MG63 (cell line): ENCODE results near the gene ITPR2. TPM values are rescaled to one million over a fixed set of nuclear protein-coding genes. Genes with fewer than 3 reads are reported as not detected.

Source experiments
- DNase-seq: peaks from one replicate; pipeline ENCODE4 v3.0.0-alpha.2; 2020
- H3K27me3 ChIP-seq: fragments of 250-450 bp; sonication (Bioruptor Pico); 2 replicates; pipeline ENCODE4 v1.5.1; 2020; ENCODE audit warnings: mild to moderate bottlenecking, moderate library complexity
- H3K36me3 ChIP-seq: fragments of 250-450 bp; sonication (Bioruptor Pico); 2 replicates; pipeline ENCODE4 v1.5.1; 2020; ENCODE audit warnings: mild to moderate bottlenecking, moderate library complexity
- H3K4me3 ChIP-seq: fragments of 250-450 bp; sonication (Bioruptor Pico); 2 replicates; pipeline ENCODE4 v1.5.1; 2020; ENCODE audit warnings: mild to moderate bottlenecking, moderate library complexity
- H3K9me3 ChIP-seq: fragments of 250-450 bp; sonication (Bioruptor Pico); 2 replicates; pipeline ENCODE4 v1.5.1; 2020; ENCODE audit warnings: mild to moderate bottlenecking, moderate library complexity
- total RNA-seq: library from RNA; depleted of rRNA; stranded (reverse); fragments of >200 nt; shearing (Covaris generic); gene quantifications from 2 replicates; pipeline ENCODE4 v1.2.3, GENCODE V29; 2014; ENCODE audit warnings: low replicate concordance; rRNA removed

ITPR2 gene
- total RNA-seq, 1 experiment from 2014 or later = 4.6 TPM

DNA sequence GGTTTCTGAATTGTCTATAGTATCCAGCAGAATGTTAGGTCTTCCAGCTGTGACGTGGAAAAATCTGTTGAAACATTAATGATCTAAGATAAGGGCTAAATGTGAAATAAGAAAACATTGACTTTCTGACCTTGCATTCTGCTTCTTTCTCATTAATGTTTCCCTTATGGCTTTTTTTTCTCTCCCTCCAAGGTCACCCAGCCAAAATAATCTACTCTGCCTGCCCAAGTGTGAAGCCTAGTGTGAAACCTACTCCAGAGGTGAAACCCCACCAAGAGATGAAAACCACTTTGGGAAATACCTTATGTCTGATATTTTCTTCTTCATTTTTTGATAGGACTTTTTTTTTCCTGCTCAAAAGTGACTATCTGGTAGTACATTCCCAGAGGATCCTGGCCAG, 529.6 kb downstream of the ITPR2 start:
- no peak overlapping the region for H3K4me3 ChIP-seq
- H3K9me3 ChIP-seq = no peaks in the 10 kb centered on the region
- no peaks in the 10 kb centered on the region for H3K36me3 ChIP-seq
- no peak for DNase-seq
- H3K27me3 ChIP-seq = peaks cover 2% of the 10 kb centered on the region; the same call in 1 of the 2 replicates

DNA sequence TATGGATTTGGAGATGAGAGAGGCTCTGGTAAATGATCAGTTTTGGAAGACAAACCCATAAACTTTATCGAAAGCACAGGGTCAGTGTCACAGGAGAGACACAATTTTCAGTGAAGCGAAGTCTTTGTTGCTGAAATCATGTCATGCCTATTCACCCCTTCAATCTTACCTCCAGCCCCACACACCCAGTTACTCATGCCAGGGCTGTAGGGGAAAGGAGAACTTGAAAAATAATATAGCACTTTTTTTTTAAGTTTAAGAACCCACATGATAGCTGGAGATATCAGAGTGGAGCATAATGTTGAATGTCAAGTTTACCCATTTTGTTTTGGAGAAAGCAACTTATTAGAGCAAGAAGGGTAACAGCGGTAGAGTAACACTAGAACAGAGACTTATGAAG, 530.2 kb downstream of the ITPR2 start:
- Histone ChIP-seq H3K27me3 (peaks cover 2% of the 10 kb centered on the region; the same call in 1 of the 2 replicates), H3K9me3 (no peaks in the 10 kb centered on the region), H3K4me3 (no peak overlapping the region), H3K36me3 (no peaks in the 10 kb centered on the region)
- DNase-seq = no peak

DNA sequence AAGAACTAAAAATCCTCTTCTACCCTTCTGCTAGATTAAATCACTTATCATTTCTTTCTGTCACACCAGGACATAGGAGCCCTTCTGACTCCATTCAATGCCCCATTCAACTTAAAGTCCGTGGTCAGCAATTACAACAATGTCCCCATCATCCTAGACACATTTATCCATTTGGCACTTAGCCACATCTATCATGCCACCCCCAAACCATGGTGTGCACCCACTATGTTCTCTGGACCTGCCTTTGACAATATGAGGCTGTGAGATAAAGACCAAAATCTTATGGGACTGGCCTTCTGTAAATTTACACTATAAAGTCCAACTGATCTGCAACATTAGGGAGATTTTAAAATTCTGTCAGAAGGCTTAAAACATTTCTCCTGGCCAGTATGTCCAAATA, 533.2 kb downstream of the ITPR2 start:
- Histone ChIP-seq H3K4me3 (no peak overlapping the region), H3K9me3 (no peaks in the 10 kb centered on the region), H3K36me3 (no peaks in the 10 kb centered on the region), H3K27me3 (peaks cover 2% of the 10 kb centered on the region; the same call in 1 of the 2 replicates)
- DNase-seq = no peak

DNA sequence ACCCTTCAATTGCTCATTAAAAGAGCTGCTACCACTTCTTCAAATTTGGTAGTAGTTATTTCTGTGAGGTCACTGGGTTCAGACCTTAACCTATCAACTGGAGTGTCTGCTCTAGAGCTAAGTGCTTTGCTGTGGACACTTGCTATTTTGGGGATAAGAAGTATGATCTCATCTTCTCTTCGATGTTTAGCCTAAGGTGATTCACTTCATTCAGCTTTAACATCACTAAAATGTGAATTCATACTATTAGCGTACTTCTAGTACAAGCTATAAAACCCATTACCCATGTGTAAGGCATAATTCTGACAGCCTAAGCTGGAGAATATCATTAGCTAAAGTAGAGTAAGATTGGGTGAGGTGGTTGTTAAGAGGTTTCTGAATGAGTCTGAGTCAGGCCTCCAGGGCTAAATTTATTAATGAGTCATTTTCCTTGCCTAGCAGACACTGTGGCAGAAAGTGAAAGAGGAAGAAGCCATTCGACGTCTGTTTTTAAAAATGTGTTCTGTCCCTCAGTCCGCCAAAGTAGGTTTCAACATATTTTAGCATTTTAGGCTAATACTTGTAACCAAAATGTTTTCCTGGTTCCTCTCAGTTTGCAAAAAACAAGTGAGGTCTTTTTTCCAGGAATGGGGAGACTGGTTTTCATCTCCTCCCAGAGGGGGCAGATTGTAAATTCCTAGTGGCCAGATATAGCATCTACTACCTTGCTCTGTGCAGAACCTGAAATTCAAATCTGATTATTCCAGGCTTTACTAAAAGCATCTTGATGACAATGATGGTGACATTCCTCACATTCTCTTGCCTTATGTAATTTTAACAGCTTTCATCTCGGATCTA, 534.0 kb downstream of the ITPR2 start:
- no peaks in the 10 kb centered on the region for H3K9me3 ChIP-seq
- no peaks in the 10 kb centered on the region; the same call in 1 of the 2 replicates for H3K27me3 ChIP-seq
- peak; percentile 20 for DNase-seq
- H3K4me3 ChIP-seq = peak overlapping the region; percentile 34
- no peaks in the 10 kb centered on the region for H3K36me3 ChIP-seq

DNA sequence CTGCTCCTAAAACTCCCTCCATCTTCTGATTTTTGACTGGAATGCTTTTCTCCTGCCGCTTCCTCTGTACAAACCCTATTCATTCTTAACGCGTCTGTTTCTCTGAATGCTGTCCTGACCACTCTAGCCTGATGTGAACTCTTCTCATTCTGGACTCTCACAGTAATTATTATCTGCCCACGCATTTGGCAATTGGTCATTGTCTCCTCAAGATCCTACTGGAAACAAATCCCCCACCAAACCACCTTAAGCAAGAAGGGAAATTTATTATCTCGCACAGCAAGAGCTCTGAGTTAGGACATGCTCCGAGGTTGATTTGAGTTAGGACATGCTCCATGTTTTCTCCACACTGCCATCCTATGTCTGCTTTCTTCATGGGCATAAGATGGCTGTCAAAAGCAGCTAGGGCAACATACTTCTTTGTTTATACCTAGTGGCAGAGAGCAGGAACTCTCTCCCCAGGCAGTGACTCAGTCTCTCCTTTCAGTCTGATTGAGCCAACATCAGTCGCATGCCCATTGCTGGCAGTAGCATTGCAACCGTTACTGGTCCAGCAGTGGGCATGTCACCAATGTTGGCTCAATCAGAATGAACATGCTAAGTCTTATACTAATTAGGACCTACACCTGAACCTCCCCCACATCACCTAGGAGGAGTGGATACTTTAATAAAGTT, 535.5 kb downstream of the ITPR2 start:
- no peak overlapping the region for H3K4me3 ChIP-seq
- H3K36me3 ChIP-seq = no peaks in the 10 kb centered on the region
- no peaks in the 10 kb centered on the region for H3K9me3 ChIP-seq
- no peak for DNase-seq
- no peaks in the 10 kb centered on the region for H3K27me3 ChIP-seq

DNA sequence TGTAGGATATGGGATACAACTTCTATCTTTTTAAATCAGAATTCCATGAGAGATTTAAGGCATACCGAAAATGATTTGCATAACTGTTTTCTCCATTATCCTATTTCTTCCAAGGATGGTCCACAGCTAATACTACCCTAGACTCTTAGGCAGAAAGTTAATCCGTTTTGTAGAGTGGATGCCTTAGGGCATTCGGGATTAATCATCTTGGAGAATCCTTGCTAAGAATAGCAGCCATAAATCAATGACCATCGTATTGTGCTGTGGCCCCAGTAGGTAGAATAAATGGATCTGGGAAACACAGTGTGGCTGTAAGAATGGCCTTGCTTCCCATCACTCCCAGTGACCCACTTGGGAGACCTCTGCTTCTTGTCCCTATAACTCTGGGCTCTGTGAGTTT, 538.0 kb downstream of the ITPR2 start:
- Histone ChIP-seq H3K27me3 (no peaks in the 10 kb centered on the region), H3K4me3 (no peak overlapping the region), H3K9me3 (no peaks in the 10 kb centered on the region), H3K36me3 (no peaks in the 10 kb centered on the region)
- no peak for DNase-seq

DNA sequence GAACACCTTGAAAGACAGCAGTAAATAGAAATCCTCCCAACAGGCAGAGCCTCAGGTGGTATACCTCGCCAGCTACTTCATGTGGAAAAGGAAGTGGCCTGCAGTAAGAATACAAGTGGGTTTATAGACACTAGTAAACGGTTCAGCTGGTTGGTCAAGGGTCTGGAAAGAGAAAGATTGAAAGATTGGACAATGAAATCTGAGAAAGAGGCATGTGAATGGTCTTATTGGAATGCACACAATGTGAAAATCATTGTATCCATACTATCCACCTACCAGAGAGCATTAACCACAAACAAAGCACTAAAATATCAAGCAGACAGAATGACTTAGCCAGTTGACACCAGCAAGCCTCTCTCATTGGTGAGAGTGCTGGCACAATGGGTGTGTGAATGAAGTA, 539.4 kb downstream of the ITPR2 start:
- no peak for DNase-seq
- no peaks in the 10 kb centered on the region for H3K36me3 ChIP-seq

DNA sequence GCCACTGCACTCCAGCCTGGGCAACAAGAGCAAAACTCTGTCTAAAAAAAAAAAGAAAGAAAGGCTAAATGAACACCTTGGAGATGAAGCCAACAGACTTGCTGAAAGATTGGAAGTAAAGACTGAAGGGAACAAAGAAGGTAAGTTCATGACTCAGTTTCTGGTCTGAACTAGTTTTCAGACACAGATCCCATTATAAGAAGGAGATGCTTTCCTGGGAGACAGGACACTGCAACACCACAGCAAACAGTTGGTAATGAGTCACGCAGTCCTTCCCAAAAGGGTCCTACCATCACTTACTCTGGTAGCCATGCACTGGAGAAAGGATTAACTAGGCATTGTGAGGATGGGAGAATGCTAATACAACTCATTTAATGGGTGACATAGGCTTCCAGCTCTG, 540.4 kb downstream of the ITPR2 start:
- Histone ChIP-seq H3K36me3 (no peaks in the 10 kb centered on the region), H3K4me3 (no peak overlapping the region), H3K9me3 (no peaks in the 10 kb centered on the region), H3K27me3 (no peaks in the 10 kb centered on the region)
- no peak for DNase-seq

More for the DNA sequence above, 539.4 kb downstream of the ITPR2 start:
- Histone ChIP-seq H3K27me3 (no peaks in the 10 kb centered on the region), H3K9me3 (no peaks in the 10 kb centered on the region), H3K4me3 (no peak overlapping the region)

DNA sequence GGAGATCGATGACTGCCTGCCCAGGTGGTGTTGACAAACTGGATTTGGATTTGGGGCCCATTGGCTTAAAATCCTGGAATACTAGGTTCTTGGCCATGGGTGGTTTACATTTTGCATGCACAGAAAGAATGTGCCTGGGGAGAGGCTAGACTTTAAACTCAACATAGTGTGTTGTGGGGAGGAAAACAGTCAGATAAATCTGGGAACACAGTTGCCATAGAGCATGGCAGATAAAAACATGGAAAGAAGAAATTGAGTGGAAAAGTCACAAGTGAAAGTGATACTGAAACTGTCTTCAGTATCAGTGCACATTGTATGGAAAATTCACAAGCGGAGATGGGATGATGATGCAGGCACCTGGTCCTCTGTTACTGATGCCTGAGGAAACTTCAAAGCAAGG, 542.4 kb downstream of the ITPR2 start:
- no peak for DNase-seq

DNA sequence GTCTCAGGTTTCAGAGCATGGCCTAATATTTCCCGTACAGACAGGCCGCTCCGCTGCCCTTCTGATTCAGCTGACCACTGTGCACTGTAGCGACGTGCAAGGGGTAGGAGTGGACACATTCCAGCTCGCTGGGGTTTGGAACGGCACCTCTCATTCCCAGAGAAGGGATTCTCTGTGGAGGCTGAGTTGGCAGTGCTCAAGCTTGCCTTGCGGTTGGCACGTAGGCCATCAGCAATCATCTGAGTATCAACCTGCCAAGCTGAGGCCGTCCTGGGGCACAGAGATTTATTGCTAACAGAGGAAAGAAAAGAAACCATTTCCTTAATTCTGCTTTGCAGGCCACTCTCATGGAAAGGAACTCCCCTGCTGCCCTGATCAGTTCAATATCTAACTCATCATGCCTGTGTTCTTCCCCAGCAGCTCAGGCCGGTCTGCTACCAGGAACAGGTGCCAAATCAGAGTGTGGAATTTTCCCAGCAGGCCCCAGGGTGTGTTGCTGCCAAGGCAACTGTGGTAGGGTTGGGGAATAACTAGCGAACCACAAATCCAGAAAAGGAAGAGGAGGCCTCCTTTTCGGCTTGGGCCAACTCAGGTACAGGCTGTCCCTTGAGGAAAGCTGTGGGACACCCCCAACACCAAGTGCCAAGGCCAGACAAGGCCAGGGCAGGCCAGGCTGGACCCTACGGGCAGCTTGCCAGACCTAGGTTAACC, 545.2 kb downstream of the ITPR2 start:
- DNase-seq = peak; percentile 90
- no peak overlapping the region for H3K4me3 ChIP-seq
- H3K27me3 ChIP-seq = no peaks in the 10 kb centered on the region
- no peaks in the 10 kb centered on the region; the same call in 1 of the 2 replicates for H3K9me3 ChIP-seq
- H3K36me3 ChIP-seq = no peaks in the 10 kb centered on the region

More for the DNA sequence above, 542.4 kb downstream of the ITPR2 start:
- H3K4me3 ChIP-seq = no peak overlapping the region
- H3K27me3 ChIP-seq = no peaks in the 10 kb centered on the region
- H3K36me3 ChIP-seq = no peaks in the 10 kb centered on the region
- H3K9me3 ChIP-seq = no peaks in the 10 kb centered on the region; the same call in 1 of the 2 replicates

Other genes with a start within 250 kb of the ITPR2 start
- 87.1 and 123 TPM in 2 replicates for gene INTS13, start 104.8 kb upstream of the ITPR2 start, total RNA-seq
- 30.4 and 52.9 TPM in 2 replicates for gene FGFR1OP2, start 105.3 kb upstream of the ITPR2 start, total RNA-seq
- gene TM7SF3, start 181.2 kb upstream of the ITPR2 start, total RNA-seq = 89.3 and 148 TPM in 2 replicates
- gene MED21, start 189.4 kb upstream of the ITPR2 start, total RNA-seq = 53.3 and 116 TPM in 2 replicates
- not detected in 2 replicates for gene C12orf71, start 249.4 kb upstream of the ITPR2 start, total RNA-seq